Common myeloid progenitor, CD34-positive (primary cell): Measurements from ENCODE around the gene TXLNG.
"Not testable (repeated sequence)": the region's sequence is repeated elsewhere in the genome, so short reads cannot be mapped to it uniquely, and the experiment has no call there.

Experiments
- CTCF ChIA-PET: fragments of 350-600 bp; sonication (Branson Sonifier 250); formaldehyde crosslinking; loops from one replicate; lab custom pipeline; 2021; ENCODE audit warnings: antibody characterized with exemption; lab: Charles Lee
- POLR2A ChIA-PET: fragments of 350-600 bp; sonication (Branson Sonifier 250); formaldehyde crosslinking; loops from one replicate; lab custom pipeline; 2021; ENCODE audit warnings: antibody characterized with exemption; lab: Charles Lee
- DNase-seq, 3 donors: peaks; one replicate each; pipeline versions ENCODE4 v3.0.0 to v3.0.0-alpha.2; 2013
- H3K27ac ChIP-seq, 2 experiments: 1 replicate in 1 of 2; 2 replicates in 1 of 2; pipeline ENCODE4 v1.7.0; 2013; ENCODE audit warnings: inconsistent platforms in 2 of 2, low read length in 2 of 2, mild to moderate bottlenecking in 2 of 2, low read depth in 1 of 2, moderate library complexity in 1 of 2; ENCODE audit not compliant: severe bottlenecking in 2 of 2, insufficient read depth in 1 of 2, poor library complexity in 1 of 2
- H3K27me3 ChIP-seq, 5 experiments: replicated peaks in 2 of 5; 1 replicate in 3 of 5; 2 replicates in 2 of 5; pipeline versions ENCODE4 v1.6.1 to v1.7.0; 2013; ENCODE audit warnings: low read length in 4 of 5, mild to moderate bottlenecking in 2 of 5, moderate library complexity in 2 of 5, inconsistent platforms in 1 of 5; ENCODE audit not compliant: insufficient read depth in 5 of 5, control insufficient read depth in 4 of 5
- H3K36me3 ChIP-seq, 4 experiments: 1 replicate in 2 of 4; 2 replicates in 2 of 4; pipeline versions ENCODE4 v1.6.1 to v1.7.0; 2013; ENCODE audit warnings: low read length in 3 of 4, control low read depth in 1 of 4, mild to moderate bottlenecking in 1 of 4; ENCODE audit not compliant: control insufficient read depth in 4 of 4, insufficient read depth in 4 of 4
- H3K4me1 ChIP-seq, 4 experiments: 1 replicate in 3 of 4; 2 replicates in 1 of 4; pipeline versions ENCODE4 v1.6.1 to v1.7.1; 2013; ENCODE audit warnings: low read length in 3 of 4, mild to moderate bottlenecking in 3 of 4, control low read depth in 1 of 4, inconsistent platforms in 1 of 4, moderate library complexity in 1 of 4; ENCODE audit not compliant: control insufficient read depth in 4 of 4, insufficient read depth in 4 of 4; ENCODE audit errors: control extremely low read depth in 1 of 4
- H3K4me3 ChIP-seq, 7 experiments: 1 replicate in 4 of 7; 2 replicates in 3 of 7; pipeline versions ENCODE4 v1.5.1 to v1.7.0; 2013; ENCODE audit warnings: mild to moderate bottlenecking in 7 of 7, low read length in 6 of 7, moderate library complexity in 6 of 7, inconsistent platforms in 2 of 7, low read depth in 2 of 7, control low read depth in 1 of 7; ENCODE audit not compliant: insufficient read depth in 4 of 7, control insufficient read depth in 1 of 7; ENCODE audit errors: extremely low read depth in 1 of 7
- H3K9me3 ChIP-seq, 5 experiments: 1 replicate in 4 of 5; 2 replicates in 1 of 5; pipeline versions ENCODE4 v1.6.1 to v1.7.1; 2013; ENCODE audit warnings: low read length in 4 of 5, mild to moderate bottlenecking in 2 of 5, inconsistent platforms in 1 of 5, low read depth in 1 of 5, moderate library complexity in 1 of 5; ENCODE audit not compliant: control insufficient read depth in 4 of 5, insufficient read depth in 2 of 5; ENCODE audit errors: control extremely low read depth in 1 of 5
- WGBS: methylation state at CpG from one replicate; pipeline ENCODE4 v1.1.5; 2013; ENCODE audit not compliant: insufficient coverage; 5-methylcytosine and 5-hydroxymethylcytosine counted together

TXLNG gene

GRCh38 chrX:16770970-16771482 is 15.2 kb upstream of the TXLNG start:
- ChIA-PET CTCF (interaction anchor here (0.8 kb wide), 1 partner anchor 12 kb away, joined by 3 read pairs; no protein-coding TSS in a partner anchor), POLR2A (interaction anchor here (1.0 kb wide), 1 partner anchor 11 kb away, joined by 3 read pairs; no protein-coding TSS in a partner anchor)
- Histone ChIP-seq H3K4me1 (no peaks in the 10 kb centered on the region), H3K4me3 (no peak overlapping the region), H3K27me3 (peaks cover 0 to 18% (median 0%) of the 10 kb centered on the region in 5 experiments), H3K27ac (no peak overlapping the region), H3K9me3 (peaks cover 0 to 7% (median 0%) of the 10 kb centered on the region in 5 experiments), H3K36me3 (no peaks in the 10 kb centered on the region)
- no CpG with 5 or more reads among the region's 2 CpGs for WGBS
- no peak for DNase-seq

- Histone ChIP-seq H3K4me1 (no peaks in the 10 kb centered on the region), H3K27ac (peak overlapping the region in 1 of 2 experiments; percentile 56), H3K4me3 (no peak overlapping the region), H3K36me3 (no peaks in the 10 kb centered on the region), H3K27me3 (peaks cover 0 to 15% (median 0%) of the 10 kb centered on the region in 5 experiments), H3K9me3 (peaks cover 0 to 7% (median 0%) of the 10 kb centered on the region in 5 experiments)
- ChIA-PET CTCF (interaction anchor here (0.8 kb wide), 1 partner anchor 11 kb away, joined by 3 read pairs; no protein-coding TSS in a partner anchor), POLR2A (interaction anchor here (1.0 kb wide), 1 partner anchor 12 kb away, joined by 3 read pairs; no protein-coding TSS in a partner anchor)
- 69% methylated on average over 7 of the region's 16 CpGs for WGBS
- no peak for DNase-seq
These were observed 14.5 kb upstream of the TXLNG start for GRCh38 chrX:16771483-16772398.

DNA sequence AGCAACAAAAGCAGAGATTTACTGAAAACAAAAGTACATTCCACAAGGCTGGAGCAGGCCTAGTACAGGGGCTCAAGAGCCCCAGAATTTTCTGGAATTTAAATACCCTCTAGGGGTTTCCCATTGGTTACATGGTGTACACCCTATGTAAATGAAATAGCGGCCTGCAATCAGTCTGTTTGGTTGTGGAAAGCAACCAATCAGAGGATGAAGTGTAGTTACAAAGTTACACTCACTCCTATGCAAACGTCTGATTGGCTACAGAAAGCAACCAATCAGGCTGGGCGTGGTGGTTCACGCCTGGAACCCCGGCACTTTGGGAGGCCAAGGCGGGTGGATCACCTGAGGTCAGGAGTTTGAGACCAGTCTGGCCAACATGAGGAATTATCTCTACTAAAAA is 13.8 kb upstream of the TXLNG start:
- Histone ChIP-seq H3K36me3 (no peaks in the 10 kb centered on the region), H3K27ac (no peak overlapping the region), H3K9me3 (peaks cover 0 to 7% (median 0%) of the 10 kb centered on the region in 5 experiments), H3K27me3 (peaks cover 0 to 13% (median 0%) of the 10 kb centered on the region in 5 experiments), H3K4me1 (no peaks in the 10 kb centered on the region), H3K4me3 (no peak overlapping the region)
- ChIA-PET POLR2A (no interaction called here), CTCF (no interaction called here)
- no peak for DNase-seq
- WGBS = 97% methylated on average over 5 of the region's 6 CpGs

DNA sequence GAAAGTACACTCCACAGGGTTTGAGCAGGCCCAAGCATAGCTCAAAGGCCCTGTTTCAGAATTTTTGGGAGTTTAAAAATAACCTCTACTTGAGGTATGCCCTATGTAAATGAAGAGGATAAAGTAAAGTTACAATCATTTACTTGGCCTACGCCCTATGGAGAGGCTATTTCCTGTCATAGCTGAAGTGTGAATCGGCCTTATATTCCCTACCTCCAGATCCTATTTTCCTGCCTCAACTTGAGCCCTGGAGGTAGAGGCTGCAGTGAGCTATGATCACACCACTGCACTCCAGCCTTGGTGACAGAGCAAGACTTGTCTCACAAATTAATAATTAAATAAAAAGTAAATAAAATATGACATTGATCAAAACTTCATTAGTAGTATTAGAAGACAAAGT is 11.5 kb upstream of the TXLNG start:
- no peaks in the 10 kb centered on the region for H3K9me3 ChIP-seq
- no peaks in the 10 kb centered on the region for H3K4me1 ChIP-seq
- peaks cover 0 to 14% (median 0%) of the 10 kb centered on the region in 5 experiments for H3K27me3 ChIP-seq
- no peak for DNase-seq
- H3K27ac ChIP-seq = no peak overlapping the region
- CTCF ChIA-PET = no interaction called here
- no CpG with 5 or more reads among the region's 2 CpGs for WGBS
- no peaks in the 10 kb centered on the region for H3K36me3 ChIP-seq
- POLR2A ChIA-PET = no interaction called here
- no peak overlapping the region for H3K4me3 ChIP-seq

GRCh38 chrX:16778545-16778944 is 7.7 kb upstream of the TXLNG start:
- CTCF ChIA-PET = no interaction called here
- H3K36me3 ChIP-seq = no peaks in the 10 kb centered on the region
- peaks cover 0 to 9% (median 0%) of the 10 kb centered on the region in 5 experiments for H3K27me3 ChIP-seq
- no peaks in the 10 kb centered on the region for H3K4me1 ChIP-seq
- no peak for DNase-seq
- no peak overlapping the region for H3K4me3 ChIP-seq
- POLR2A ChIA-PET = no interaction called here
- H3K27ac ChIP-seq = no peak overlapping the region
- H3K9me3 ChIP-seq = no peaks in the 10 kb centered on the region

DNA sequence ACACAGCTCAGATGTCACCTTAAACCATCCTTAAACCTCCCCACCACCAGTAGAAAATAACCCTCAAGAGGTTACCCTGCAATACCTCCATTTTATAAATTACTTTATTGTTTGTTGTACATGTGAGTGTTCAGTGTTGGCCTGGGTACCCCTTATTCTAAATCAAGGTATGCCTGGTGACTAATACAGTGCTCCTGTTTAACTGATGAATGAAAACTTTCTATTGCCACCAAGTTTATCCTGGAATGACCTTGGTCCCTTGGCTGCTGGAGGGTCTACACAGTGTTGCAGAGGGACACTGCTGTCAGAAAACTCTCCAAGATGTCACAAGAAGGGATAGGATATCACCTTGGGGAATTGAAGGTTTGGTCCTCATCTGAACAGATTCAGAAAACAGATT is 7.3 kb upstream of the TXLNG start:
- Histone ChIP-seq H3K36me3 (no peaks in the 10 kb centered on the region), H3K4me3 (no peak overlapping the region), H3K27me3 (peaks cover 0 to 9% (median 0%) of the 10 kb centered on the region in 5 experiments), H3K9me3 (no peaks in the 10 kb centered on the region), H3K27ac (no peak overlapping the region), H3K4me1 (no peaks in the 10 kb centered on the region)
- POLR2A ChIA-PET = no interaction called here
- CTCF ChIA-PET = no interaction called here
- DNase-seq = no peak

DNA sequence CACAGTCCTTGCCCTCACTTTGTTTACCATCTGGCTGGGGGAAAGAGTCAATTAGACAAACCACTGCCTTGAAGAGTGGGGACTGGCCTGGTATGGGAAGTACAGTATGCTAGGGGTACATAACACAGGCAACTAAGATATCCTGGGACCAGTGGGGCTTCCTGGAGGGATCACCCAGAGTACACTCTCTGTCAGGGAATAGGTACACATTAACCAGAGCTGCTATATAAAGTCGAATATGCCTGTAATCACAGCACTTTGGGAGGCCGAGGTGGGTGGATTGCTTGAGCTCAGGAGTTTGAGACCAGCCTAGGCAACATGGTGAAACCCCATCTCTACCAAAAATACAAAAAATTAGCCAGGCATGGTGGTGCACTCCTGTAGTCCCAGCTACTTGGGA is 6.5 kb upstream of the TXLNG start:
- CTCF ChIA-PET = interaction anchor here (1.4 kb wide), 1 partner anchor 9 kb away, joined by 3 read pairs; no protein-coding TSS in a partner anchor
- WGBS = 94% methylated on average over 2 of the region's 2 CpGs

More for the DNA sequence above, 6.5 kb upstream of the TXLNG start:
- H3K9me3 ChIP-seq, DNase-seq, H3K27ac ChIP-seq, H3K36me3 ChIP-seq, POLR2A ChIA-PET, H3K4me3 ChIP-seq, H3K4me1 ChIP-seq: not testable (repeated sequence)
- peaks cover 0 to 11% (median 0%) of the 10 kb centered on the region in 5 experiments for H3K27me3 ChIP-seq
